Heart left ventricle (tissue), 13 donors: Measurements from ENCODE around the gene SMPD3.
A peak's percentile ranks its signal among the peaks of the same experiment; 100 is the strongest.

Experiments
- CTCF ChIP-seq, 12 donors: fragments of 200-600 bp; sonication (generic) in 4 of 12; IDR thresholded peaks; one replicate each; pipeline versions ENCODE4 v1.5.0 to v1.8.0; 2018 to 2022; ENCODE audit warnings: antibody characterized with exemption in 12 of 12, mild to moderate bottlenecking in 5 of 12
- POLR2A ChIP-seq, 2 donors: fragments of 450-650 bp; IDR thresholded peaks; one replicate each; pipeline ENCODE4 v1.6.1; 2017; ENCODE audit warnings: antibody characterized with exemption in 2 of 2, mild to moderate bottlenecking in 2 of 2, moderate library complexity in 2 of 2
- donor health status: ischemic (EF 13 %, LVEDD 7.1; RV severe dilation, severe dysfunction).
- donor health status: DM: no; HTN: yes; CAD: no.
- donor health status: DM: no; HTN: no; CAD: no.
- donor health status: ischemic (EF 25% LVEDD 6.9; RV normal size, moderate dysfunction).
- donor health status: ischemic (EF 25% LVEDD 5.7; RV mildly dilated, moderate dysfunction).
- donor health status: ischemic (EF 35%, LVEDD 5.7; RV mildly dilated, moderate dysfunction).
- donor health status: nonischemic (EF 11% LVEDD 7.7; RV severe dilation, severe dysfunction).
- donor health status: DM: yes; HTN: yes; CAD: no.
- donor health status: PGD.
- donor health status: ischemic (EF 29% LVEDD 5.4; RV normal size, mild dysfunction).
- donor health status: nonischemic (EF 23%, LVEDD 6.1; RV moderate dilation, normal function).

- peak in 1 of 12 donors; percentile 23 for TF ChIP-seq CTCF (IDR thresholded peaks at IDR 0.05)
- no peak for TF ChIP-seq POLR2A (IDR thresholded peaks at IDR 0.05)
Measured at GRCh38 chr16:68436581-68436980, 11.7 kb downstream of the SMPD3 start.
